WI38 (cell line): ENCODE results near the gene CPA2.

Source experiments
- H3K4me3 ChIP-seq: 2 replicates; pipeline ENCODE4 v1.5.1; 2011; ENCODE audit warnings: low read depth, mild to moderate bottlenecking, control low read depth, low read length
- TF ChIP-seq, protein P1 (sequence below): IDR thresholded peaks from 2 replicates; pipeline ENCODE4 v1.5.1; 2012; ENCODE audit warnings: low read depth, mild to moderate bottlenecking, control low read depth, low read length

CPA2 gene

DNA sequence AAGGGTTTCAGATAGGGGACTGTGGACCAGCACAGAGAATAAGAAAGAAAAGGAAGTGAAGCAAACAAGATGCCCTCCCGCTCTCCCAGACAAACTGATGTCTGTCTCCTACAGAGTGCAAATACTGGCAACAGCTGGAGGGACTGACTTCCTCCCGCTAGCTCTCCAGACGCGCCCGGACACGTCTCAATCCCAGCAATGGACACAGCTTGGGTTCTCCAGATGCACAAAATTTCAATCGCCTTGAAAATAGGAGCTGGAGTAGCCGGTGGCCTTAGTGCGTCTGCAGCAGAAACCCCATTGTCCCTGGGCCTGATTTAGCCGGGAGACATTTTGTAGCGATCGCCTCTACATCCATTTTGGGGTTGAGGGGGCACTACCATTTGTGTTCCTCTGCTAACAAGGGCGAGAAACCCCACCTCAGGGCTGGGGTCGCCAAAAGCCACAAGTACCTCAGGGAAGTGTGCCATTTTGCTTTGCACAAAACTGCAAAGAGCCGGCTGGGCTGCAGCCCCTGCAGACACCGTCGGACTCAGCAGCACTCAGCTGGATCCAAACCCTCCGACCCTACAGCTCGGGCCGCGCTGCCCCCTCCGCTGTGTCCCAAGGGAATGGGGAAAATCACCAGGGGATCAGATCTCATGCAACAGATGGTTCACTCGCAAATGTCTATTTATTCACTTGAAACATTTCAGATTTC, 5.9 kb downstream of the CPA2 start:
- TF ChIP-seq, protein P1, sequence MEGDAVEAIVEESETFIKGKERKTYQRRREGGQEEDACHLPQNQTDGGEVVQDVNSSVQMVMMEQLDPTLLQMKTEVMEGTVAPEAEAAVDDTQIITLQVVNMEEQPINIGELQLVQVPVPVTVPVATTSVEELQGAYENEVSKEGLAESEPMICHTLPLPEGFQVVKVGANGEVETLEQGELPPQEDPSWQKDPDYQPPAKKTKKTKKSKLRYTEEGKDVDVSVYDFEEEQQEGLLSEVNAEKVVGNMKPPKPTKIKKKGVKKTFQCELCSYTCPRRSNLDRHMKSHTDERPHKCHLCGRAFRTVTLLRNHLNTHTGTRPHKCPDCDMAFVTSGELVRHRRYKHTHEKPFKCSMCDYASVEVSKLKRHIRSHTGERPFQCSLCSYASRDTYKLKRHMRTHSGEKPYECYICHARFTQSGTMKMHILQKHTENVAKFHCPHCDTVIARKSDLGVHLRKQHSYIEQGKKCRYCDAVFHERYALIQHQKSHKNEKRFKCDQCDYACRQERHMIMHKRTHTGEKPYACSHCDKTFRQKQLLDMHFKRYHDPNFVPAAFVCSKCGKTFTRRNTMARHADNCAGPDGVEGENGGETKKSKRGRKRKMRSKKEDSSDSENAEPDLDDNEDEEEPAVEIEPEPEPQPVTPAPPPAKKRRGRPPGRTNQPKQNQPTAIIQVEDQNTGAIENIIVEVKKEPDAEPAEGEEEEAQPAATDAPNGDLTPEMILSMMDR: no peak

GRCh38 chr7:130273081-130273932, 6.6 kb downstream of the CPA2 start:
- H3K4me3 ChIP-seq: no peak overlapping the region
- TF ChIP-seq, protein P1: no peak

More for the DNA sequence above, 5.9 kb downstream of the CPA2 start:
- H3K4me3 ChIP-seq: no peak overlapping the region

DNA sequence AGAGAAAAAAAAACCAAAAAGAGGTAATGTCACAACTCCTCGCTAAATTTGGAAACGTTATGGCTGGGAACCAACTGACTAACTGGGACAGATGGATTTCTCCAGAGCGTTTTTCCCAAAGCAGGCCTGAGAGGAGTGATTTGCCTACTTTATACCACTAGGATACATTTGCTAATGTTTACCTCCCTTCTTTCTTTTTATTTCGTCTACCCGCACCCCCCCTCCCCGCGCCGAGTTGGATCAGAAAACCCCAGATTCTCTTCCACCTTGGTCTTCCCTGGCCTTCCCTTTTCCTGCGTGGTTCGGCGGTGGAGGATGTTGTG, 7.2 kb downstream of the CPA2 start:
- no peak overlapping the region for H3K4me3 ChIP-seq

DNA sequence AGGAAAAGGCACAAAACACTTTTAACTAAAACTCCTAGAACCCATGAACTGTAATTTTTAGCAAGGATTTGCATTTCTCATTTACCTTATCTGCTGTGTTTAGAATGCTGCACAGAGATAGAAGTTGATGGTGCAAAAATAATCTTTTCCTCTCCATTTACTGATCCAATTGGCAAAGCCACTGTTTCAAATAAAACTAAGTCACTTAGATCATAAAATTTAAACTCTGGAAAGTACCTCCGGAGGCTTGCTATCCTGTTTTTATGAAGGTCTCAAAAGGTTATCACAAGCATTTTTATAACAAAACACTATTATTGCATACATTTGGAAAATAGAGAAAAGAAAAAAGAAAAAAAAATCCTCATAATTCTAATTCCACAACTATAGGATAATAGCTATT, 7.6 kb downstream of the CPA2 start:
- H3K4me3 ChIP-seq: no peak overlapping the region
- TF ChIP-seq, protein P1: no peak

More for the DNA sequence above, 7.2 kb downstream of the CPA2 start:
- TF ChIP-seq, protein P1: no peak

DNA sequence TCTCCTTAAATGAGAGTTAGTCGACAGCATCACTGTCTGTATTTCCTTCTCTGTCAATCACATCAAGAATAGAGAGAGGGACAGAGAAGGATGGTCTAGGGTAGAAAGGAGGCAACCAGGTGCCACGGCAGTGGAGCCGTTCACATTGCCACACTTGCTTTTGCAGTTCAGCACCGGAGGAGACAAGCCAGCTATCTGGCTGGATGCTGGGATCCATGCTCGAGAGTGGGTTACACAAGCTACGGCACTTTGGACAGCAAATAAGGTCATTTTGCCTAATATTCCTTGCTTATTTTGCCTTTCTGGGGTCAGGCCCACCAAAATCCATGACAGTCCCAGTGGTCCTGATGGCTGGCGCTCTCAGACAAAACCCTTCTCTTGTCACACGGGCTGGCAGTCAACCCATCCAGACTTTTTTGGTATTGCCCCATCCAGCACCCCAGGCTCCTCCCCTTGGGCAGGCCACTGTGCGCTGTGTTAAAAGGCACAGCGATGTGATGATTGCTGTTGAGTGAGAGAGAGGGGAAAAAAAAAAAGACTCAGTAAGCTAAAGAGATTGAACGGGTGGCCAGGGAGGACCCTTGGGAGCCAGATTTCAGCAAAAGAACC, 8.4 kb downstream of the CPA2 start:
- H3K4me3 ChIP-seq: no peak overlapping the region
- TF ChIP-seq, protein P1: no peak

GRCh38 chr7:130275826-130276297, 9.2 kb downstream of the CPA2 start:
- TF ChIP-seq, protein P1: no peak
- no peak overlapping the region for H3K4me3 ChIP-seq
